ENCODE measurements around the gene TNS3. TPM values are rescaled to one million over a fixed set of nuclear protein-coding genes. Genes with fewer than 3 reads are reported as not detected.

The TNS3 gene
- total RNA-seq, 2 donors from 2014 or later = 0.37 to 0.71 TPM

- Mint-ChIP-seq H3K27me3 (no peaks in the 10 kb centered on the region), H3K27ac (no peak overlapping the region), H3K36me3 (ENCODE audit: low read depth) (no peaks in the 10 kb centered on the region), H3K9me3 (no peaks in the 10 kb centered on the region), H3K4me1 (no peaks in the 10 kb centered on the region), H3K4me3 (no peak overlapping the region)
- no peak for ATAC-seq (replicated peaks)
Measured at GRCh38 chr7:47374538-47374937, 207.4 kb downstream of the TNS3 start.

- Mint-ChIP-seq H3K27ac (no peak overlapping the region), H3K36me3 (ENCODE audit: low read depth) (no peaks in the 10 kb centered on the region), H3K4me3 (no peak overlapping the region), H3K4me1 (no peaks in the 10 kb centered on the region), H3K9me3 (no peaks in the 10 kb centered on the region), H3K27me3 (no peaks in the 10 kb centered on the region)
- ATAC-seq (replicated peaks) = no peak
Measured at GRCh38 chr7:47373871-47374451, 207.9 kb downstream of the TNS3 start.

GRCh38 chr7:47371733-47372368 is 210.1 kb downstream of the TNS3 start:
- no peak for ATAC-seq (replicated peaks)
- H3K27me3 Mint-ChIP-seq = no peaks in the 10 kb centered on the region
- no peaks in the 10 kb centered on the region for H3K36me3 Mint-ChIP-seq (ENCODE audit: low read depth)
- no peaks in the 10 kb centered on the region for H3K9me3 Mint-ChIP-seq
- H3K4me3 Mint-ChIP-seq = no peak overlapping the region
- no peaks in the 10 kb centered on the region for H3K4me1 Mint-ChIP-seq
- no peak overlapping the region for H3K27ac Mint-ChIP-seq

GRCh38 chr7:47371317-47371716 is 210.6 kb downstream of the TNS3 start:
- Mint-ChIP-seq H3K9me3 (no peaks in the 10 kb centered on the region), H3K36me3 (ENCODE audit: low read depth) (no peaks in the 10 kb centered on the region), H3K4me3 (no peak overlapping the region), H3K27ac (no peak overlapping the region), H3K4me1 (no peaks in the 10 kb centered on the region), H3K27me3 (no peaks in the 10 kb centered on the region)
- no peak for ATAC-seq (replicated peaks)

- Mint-ChIP-seq H3K4me1 (no peaks in the 10 kb centered on the region), H3K9me3 (no peaks in the 10 kb centered on the region), H3K27me3 (no peaks in the 10 kb centered on the region), H3K4me3 (no peak overlapping the region), H3K27ac (no peak overlapping the region), H3K36me3 (ENCODE audit: low read depth) (no peaks in the 10 kb centered on the region)
- no peak for ATAC-seq (replicated peaks)
Measured at GRCh38 chr7:47370461-47371042, 211.4 kb downstream of the TNS3 start.

DNA sequence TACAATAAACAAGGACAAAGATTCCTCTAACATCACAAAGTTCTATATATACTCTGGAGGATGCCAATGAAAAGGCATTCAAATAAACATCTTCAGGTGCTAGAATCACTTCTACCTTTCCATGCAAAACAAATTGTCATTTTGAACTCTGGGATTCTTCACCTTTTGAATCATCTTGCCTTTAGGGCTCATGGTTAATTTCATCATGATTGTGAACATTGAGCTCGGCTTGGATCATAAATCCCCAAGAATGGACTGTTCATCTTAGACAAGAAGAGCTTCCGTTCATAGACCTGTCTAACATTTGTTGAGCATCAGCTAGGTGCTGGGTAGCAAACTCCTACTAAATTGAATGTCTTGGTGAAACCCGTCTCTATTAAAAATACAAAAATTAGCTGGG is 212.2 kb downstream of the TNS3 start:
- H3K36me3 Mint-ChIP-seq (ENCODE audit: low read depth) = no peaks in the 10 kb centered on the region
- H3K4me1 Mint-ChIP-seq = no peaks in the 10 kb centered on the region
- H3K27ac Mint-ChIP-seq = no peak overlapping the region
- no peak for ATAC-seq (replicated peaks)
- H3K4me3 Mint-ChIP-seq = no peak overlapping the region
- H3K9me3 Mint-ChIP-seq = no peaks in the 10 kb centered on the region
- no peaks in the 10 kb centered on the region for H3K27me3 Mint-ChIP-seq

GRCh38 chr7:47368190-47368812 is 213.6 kb downstream of the TNS3 start:
- Mint-ChIP-seq H3K27me3 (no peaks in the 10 kb centered on the region), H3K4me3 (no peak overlapping the region), H3K27ac (no peak overlapping the region), H3K36me3 (ENCODE audit: low read depth) (no peaks in the 10 kb centered on the region), H3K9me3 (no peaks in the 10 kb centered on the region), H3K4me1 (no peaks in the 10 kb centered on the region)
- ATAC-seq (replicated peaks) = no peak

DNA sequence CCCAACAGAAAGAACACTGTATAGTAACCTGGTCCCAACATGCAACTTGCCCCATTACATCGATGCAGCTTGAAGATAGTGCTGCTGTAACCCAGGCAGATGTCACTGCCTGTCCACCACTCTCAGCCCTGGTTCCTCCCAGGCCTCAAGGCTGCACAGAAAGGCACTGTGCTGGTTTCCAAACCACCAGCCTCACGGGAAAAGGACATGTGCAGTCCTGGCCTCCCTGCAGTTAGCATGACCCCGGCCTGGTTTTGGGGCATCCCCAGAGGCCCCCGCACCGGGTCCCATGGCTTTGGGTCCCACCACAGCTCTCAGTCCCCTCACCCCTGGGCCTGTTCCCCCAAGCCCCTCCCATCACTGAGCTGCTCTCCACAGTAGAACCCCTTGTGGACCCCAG is 214.5 kb downstream of the TNS3 start:
- Mint-ChIP-seq H3K4me3 (no peak overlapping the region), H3K9me3 (no peaks in the 10 kb centered on the region), H3K36me3 (ENCODE audit: low read depth) (no peaks in the 10 kb centered on the region), H3K4me1 (no peaks in the 10 kb centered on the region), H3K27ac (no peak overlapping the region), H3K27me3 (no peaks in the 10 kb centered on the region)
- ATAC-seq (replicated peaks) = no peak

- H3K36me3 Mint-ChIP-seq (ENCODE audit: low read depth) = no peaks in the 10 kb centered on the region
- no peak overlapping the region for H3K4me3 Mint-ChIP-seq
- H3K27me3 Mint-ChIP-seq = no peaks in the 10 kb centered on the region
- no peaks in the 10 kb centered on the region for H3K4me1 Mint-ChIP-seq
- no peaks in the 10 kb centered on the region for H3K9me3 Mint-ChIP-seq
- ATAC-seq (replicated peaks) = no peak
- H3K27ac Mint-ChIP-seq = no peak overlapping the region
Measured at GRCh38 chr7:47366960-47367359, 215.0 kb downstream of the TNS3 start.

- H3K9me3 Mint-ChIP-seq = no peaks in the 10 kb centered on the region
- no peaks in the 10 kb centered on the region for H3K27me3 Mint-ChIP-seq
- H3K27ac Mint-ChIP-seq = no peak overlapping the region
- ATAC-seq (replicated peaks) = no peak
- no peaks in the 10 kb centered on the region for H3K4me1 Mint-ChIP-seq
- no peak overlapping the region for H3K4me3 Mint-ChIP-seq
- H3K36me3 Mint-ChIP-seq (ENCODE audit: low read depth) = no peaks in the 10 kb centered on the region
Measured at GRCh38 chr7:47366211-47366610, 215.7 kb downstream of the TNS3 start.

GRCh38 chr7:47362984-47363383 is 218.9 kb downstream of the TNS3 start:
- Mint-ChIP-seq H3K36me3 (ENCODE audit: low read depth) (no peaks in the 10 kb centered on the region), H3K9me3 (no peaks in the 10 kb centered on the region), H3K4me3 (no peak overlapping the region), H3K4me1 (no peaks in the 10 kb centered on the region), H3K27ac (no peak overlapping the region), H3K27me3 (no peaks in the 10 kb centered on the region)
- ATAC-seq (replicated peaks) = no peak

DNA sequence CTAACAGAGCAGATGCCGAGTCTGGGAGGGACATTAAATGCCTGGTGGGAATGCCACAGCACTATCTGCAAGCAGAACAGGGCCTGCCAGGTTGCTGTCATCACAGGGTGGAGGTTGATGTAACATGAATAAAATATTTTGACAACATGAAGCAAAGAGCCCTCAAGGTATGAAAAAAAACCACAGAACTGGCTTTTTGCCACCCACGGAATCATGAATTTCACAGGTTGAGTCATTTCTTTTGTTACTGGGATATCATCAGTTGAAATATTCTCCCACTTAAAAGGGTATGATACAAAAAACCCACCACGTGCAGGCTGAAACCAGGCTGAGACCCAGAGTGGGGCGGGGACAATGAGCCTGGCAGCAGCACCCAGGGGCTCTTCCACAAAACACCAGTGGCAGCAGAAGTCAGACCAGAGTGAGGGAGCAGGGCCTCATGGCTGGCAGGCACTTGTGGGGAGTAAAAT is 220.1 kb downstream of the TNS3 start:
- no peak overlapping the region for H3K27ac Mint-ChIP-seq
- ATAC-seq (replicated peaks) = peak; percentile 37
- no peak overlapping the region for H3K4me3 Mint-ChIP-seq
- H3K36me3 Mint-ChIP-seq (ENCODE audit: low read depth) = no peaks in the 10 kb centered on the region
- no peaks in the 10 kb centered on the region for H3K27me3 Mint-ChIP-seq
- H3K9me3 Mint-ChIP-seq = no peaks in the 10 kb centered on the region
- H3K4me1 Mint-ChIP-seq = no peaks in the 10 kb centered on the region

DNA sequence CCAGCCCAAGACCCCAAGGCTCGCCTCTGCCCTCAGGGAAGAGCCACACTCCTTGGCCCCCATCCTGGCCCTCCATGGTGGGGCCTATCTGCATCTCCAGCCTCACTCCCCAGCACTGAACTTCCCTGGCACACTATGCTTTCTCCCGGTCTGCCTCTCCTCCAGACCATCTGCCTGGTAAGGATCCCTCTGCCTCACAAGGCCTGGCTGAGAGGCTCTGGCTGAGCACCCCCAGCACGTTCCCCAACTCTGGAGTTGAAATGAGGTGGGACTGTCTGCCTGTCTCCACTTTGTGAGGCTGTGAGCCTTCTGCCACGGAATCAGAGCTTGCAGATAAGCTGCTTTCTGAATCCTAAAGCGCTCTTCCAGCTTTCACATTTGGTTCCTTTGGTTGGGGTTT is 220.7 kb downstream of the TNS3 start:
- Mint-ChIP-seq H3K36me3 (ENCODE audit: low read depth) (no peaks in the 10 kb centered on the region), H3K9me3 (no peaks in the 10 kb centered on the region), H3K4me1 (no peaks in the 10 kb centered on the region), H3K4me3 (no peak overlapping the region), H3K27me3 (no peaks in the 10 kb centered on the region), H3K27ac (no peak overlapping the region)
- ATAC-seq (replicated peaks) = no peak

DNA sequence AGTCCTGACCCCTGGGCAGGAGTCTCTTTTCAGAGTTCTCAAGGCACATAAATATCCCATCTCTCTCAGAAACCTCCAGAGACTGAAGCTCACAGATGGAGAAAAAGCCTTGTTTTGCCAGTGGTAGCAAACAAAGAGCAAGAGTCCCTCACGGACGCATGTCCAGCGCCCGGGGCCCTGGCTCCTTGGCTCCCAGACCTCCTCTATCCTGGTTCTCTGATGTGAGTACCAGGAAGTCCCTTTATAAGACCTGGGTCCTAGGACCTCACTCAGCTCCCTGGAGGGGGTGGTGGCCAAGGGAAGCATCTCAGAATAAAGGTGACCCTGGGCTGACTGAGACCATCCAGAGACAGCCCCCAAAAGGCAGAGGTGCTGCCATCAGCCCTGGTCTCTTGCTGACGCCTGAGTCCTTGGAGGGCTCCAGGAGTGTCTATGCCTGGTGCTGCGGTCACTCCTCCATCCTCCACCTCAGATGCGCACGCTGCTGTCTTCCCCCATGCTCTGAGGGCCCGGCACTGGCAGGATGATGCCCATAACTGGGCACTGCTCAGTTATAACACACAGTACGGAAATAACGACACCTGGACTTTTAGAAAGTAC is 221.5 kb downstream of the TNS3 start:
- Mint-ChIP-seq H3K36me3 (ENCODE audit: low read depth) (no peaks in the 10 kb centered on the region), H3K27ac (no peak overlapping the region), H3K9me3 (no peaks in the 10 kb centered on the region), H3K27me3 (no peaks in the 10 kb centered on the region), H3K4me3 (no peak overlapping the region), H3K4me1 (no peaks in the 10 kb centered on the region)
- no peak for ATAC-seq (replicated peaks)

All from activated T-helper 17 cell treated with anti-CD3 and anti-CD28 coated beads, Interleukin-2, amount 50 U/mL, for 72 hours (primary cell).